ENCODE measurements around the gene RASSF5. TPM values are rescaled to one million over a fixed set of nuclear protein-coding genes. Genes with fewer than 3 reads are reported as not detected.

Gene RASSF5
- total and polyA plus RNA-seq, 9 of the 15 experiments (the other 6 are each of a cell fraction or from before 2014, with no cell fraction given), result 6.1 to 41.0 (median 25.2) TPM

DNA sequence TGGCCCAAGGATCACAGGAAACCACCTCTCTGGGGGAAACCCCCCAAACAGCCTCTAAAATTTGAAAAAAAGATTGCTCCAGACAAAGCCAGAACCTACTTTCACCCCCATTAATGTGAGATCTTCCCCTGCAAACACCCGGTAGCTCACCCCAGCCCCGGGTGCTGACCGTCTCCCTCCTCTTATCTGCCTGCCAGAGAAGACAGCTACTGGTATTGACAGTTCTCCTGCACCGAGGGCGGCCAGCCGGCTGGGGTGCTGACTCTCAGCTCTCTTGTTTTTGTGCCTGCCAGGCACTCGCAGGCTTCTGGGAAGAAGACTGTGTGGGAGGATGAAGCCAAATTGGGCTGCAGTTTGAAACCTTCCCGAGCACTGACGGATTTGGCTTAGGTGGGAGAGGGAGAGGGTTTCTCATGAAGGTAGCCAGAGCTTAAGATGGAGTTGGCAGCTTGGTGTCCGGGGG, 48.2 kb downstream of the RASSF5 start (continued):
- TF ChIP-seq, protein P1, sequence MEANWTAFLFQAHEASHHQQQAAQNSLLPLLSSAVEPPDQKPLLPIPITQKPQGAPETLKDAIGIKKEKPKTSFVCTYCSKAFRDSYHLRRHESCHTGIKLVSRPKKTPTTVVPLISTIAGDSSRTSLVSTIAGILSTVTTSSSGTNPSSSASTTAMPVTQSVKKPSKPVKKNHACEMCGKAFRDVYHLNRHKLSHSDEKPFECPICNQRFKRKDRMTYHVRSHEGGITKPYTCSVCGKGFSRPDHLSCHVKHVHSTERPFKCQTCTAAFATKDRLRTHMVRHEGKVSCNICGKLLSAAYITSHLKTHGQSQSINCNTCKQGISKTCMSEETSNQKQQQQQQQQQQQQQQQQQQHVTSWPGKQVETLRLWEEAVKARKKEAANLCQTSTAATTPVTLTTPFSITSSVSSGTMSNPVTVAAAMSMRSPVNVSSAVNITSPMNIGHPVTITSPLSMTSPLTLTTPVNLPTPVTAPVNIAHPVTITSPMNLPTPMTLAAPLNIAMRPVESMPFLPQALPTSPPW (CRISPR knock-in tag; IDR thresholded peaks at IDR 0.05), result peak; percentile 65
- TF ChIP-seq SIN3A (IDR thresholded peaks at IDR 0.05; ENCODE audit: borderline replicate concordance in 2 of 2, control insufficient read depth in 1 of 2, low read depth in 2 of 2, low read length in 2 of 2) (peak in 1 of 2 experiments; percentile 28; a peak in 1 of 4 replicates), FOXP1 (CRISPR knock-in tag; IDR thresholded peaks at IDR 0.05) (no peak), ZNF23 (CRISPR knock-in tag; IDR thresholded peaks at IDR 0.05) (0 out of 2 replicates have a peak, but pooled peaks have one; percentile 31), NEUROD1 (IDR thresholded peaks at IDR 0.05; ENCODE audit: borderline replicate concordance, low read depth, low read length, partially characterized antibody) (peak; percentile 40), EGR1 (conservative IDR thresholded peaks at IDR 0.05) (peak; percentile 73), MAZ (CRISPR knock-in tag; conservative IDR thresholded peaks at IDR 0.05 in 1 of 2, IDR thresholded peaks at IDR 0.05 in 1 of 2) (peak; percentile 25 to 59; a peak in 3 of 4 replicates)
- TF ChIP-seq, protein P2, sequence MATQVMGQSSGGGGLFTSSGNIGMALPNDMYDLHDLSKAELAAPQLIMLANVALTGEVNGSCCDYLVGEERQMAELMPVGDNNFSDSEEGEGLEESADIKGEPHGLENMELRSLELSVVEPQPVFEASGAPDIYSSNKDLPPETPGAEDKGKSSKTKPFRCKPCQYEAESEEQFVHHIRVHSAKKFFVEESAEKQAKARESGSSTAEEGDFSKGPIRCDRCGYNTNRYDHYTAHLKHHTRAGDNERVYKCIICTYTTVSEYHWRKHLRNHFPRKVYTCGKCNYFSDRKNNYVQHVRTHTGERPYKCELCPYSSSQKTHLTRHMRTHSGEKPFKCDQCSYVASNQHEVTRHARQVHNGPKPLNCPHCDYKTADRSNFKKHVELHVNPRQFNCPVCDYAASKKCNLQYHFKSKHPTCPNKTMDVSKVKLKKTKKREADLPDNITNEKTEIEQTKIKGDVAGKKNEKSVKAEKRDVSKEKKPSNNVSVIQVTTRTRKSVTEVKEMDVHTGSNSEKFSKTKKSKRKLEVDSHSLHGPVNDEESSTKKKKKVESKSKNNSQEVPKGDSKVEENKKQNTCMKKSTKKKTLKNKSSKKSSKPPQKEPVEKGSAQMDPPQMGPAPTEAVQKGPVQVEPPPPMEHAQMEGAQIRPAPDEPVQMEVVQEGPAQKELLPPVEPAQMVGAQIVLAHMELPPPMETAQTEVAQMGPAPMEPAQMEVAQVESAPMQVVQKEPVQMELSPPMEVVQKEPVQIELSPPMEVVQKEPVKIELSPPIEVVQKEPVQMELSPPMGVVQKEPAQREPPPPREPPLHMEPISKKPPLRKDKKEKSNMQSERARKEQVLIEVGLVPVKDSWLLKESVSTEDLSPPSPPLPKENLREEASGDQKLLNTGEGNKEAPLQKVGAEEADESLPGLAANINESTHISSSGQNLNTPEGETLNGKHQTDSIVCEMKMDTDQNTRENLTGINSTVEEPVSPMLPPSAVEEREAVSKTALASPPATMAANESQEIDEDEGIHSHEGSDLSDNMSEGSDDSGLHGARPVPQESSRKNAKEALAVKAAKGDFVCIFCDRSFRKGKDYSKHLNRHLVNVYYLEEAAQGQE (IDR thresholded peaks at IDR 0.05; ENCODE audit: borderline replicate concordance), result 0 out of 2 replicates have a peak, but pooled peaks have one; percentile 28
- TF ChIP-seq, protein P2 (CRISPR knock-in tag; IDR thresholded peaks at IDR 0.05; ENCODE audit: low read depth), result peak; percentile 59; the same call in 1 of the 2 replicates
- TF ChIP-seq, protein P3, sequence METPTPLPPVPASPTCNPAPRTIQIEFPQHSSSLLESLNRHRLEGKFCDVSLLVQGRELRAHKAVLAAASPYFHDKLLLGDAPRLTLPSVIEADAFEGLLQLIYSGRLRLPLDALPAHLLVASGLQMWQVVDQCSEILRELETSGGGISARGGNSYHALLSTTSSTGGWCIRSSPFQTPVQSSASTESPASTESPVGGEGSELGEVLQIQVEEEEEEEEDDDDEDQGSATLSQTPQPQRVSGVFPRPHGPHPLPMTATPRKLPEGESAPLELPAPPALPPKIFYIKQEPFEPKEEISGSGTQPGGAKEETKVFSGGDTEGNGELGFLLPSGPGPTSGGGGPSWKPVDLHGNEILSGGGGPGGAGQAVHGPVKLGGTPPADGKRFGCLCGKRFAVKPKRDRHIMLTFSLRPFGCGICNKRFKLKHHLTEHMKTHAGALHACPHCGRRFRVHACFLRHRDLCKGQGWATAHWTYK (CRISPR knock-in tag; IDR thresholded peaks at IDR 0.05), result peak; percentile 76
- TF ChIP-seq, protein P4, sequence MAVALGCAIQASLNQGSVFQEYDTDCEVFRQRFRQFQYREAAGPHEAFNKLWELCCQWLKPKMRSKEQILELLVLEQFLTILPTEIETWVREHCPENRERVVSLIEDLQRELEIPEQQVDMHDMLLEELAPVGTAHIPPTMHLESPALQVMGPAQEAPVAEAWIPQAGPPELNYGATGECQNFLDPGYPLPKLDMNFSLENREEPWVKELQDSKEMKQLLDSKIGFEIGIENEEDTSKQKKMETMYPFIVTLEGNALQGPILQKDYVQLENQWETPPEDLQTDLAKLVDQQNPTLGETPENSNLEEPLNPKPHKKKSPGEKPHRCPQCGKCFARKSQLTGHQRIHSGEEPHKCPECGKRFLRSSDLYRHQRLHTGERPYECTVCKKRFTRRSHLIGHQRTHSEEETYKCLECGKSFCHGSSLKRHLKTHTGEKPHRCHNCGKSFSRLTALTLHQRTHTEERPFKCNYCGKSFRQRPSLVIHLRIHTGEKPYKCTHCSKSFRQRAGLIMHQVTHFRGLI (CRISPR knock-in tag; IDR thresholded peaks at IDR 0.05), result peak; percentile 79
- TF ChIP-seq, protein P5, sequence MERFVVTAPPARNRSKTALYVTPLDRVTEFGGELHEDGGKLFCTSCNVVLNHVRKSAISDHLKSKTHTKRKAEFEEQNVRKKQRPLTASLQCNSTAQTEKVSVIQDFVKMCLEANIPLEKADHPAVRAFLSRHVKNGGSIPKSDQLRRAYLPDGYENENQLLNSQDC (CRISPR knock-in tag; IDR thresholded peaks at IDR 0.05), result no peak
- TF ChIP-seq, protein P6, sequence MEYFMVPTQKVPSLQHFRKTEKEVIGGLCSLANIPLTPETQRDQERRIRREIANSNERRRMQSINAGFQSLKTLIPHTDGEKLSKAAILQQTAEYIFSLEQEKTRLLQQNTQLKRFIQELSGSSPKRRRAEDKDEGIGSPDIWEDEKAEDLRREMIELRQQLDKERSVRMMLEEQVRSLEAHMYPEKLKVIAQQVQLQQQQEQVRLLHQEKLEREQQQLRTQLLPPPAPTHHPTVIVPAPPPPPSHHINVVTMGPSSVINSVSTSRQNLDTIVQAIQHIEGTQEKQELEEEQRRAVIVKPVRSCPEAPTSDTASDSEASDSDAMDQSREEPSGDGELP (CRISPR knock-in tag; IDR thresholded peaks at IDR 0.05; ENCODE audit: borderline replicate concordance), result peak; percentile 76

Data from K562 (cell line).